NCI-H2029 (cell line): ENCODE measurements around the gene HMGN1.

ENCODE experiments used
- DNase-seq: peaks from one replicate; lab custom pipeline; 2025; lab: John Stamatoyannopoulos, UW

Gene HMGN1

DNA sequence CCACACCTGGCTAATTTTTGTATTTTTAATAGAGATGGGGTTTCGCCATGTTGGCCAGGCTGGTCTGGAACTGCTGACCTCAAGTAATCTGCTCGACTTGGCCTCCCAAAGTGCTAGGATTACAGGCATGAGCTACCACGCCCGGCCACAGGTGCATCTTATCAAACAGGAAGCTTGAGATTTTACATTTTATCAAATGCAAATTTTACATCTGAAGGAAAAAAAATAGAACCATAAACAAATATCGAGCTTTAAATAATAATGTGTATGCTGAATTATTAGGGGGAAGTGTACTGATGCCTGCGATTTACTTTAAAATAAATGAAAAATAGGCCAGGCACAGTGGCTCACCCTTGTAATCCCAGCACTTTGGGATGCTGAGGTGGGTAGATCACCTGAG, 18.9 kb downstream of the HMGN1 start:
- DNase-seq, result no peak

GRCh38 chr21:39327727-39328126, 21.2 kb downstream of the HMGN1 start:
- no peak for DNase-seq

DNA sequence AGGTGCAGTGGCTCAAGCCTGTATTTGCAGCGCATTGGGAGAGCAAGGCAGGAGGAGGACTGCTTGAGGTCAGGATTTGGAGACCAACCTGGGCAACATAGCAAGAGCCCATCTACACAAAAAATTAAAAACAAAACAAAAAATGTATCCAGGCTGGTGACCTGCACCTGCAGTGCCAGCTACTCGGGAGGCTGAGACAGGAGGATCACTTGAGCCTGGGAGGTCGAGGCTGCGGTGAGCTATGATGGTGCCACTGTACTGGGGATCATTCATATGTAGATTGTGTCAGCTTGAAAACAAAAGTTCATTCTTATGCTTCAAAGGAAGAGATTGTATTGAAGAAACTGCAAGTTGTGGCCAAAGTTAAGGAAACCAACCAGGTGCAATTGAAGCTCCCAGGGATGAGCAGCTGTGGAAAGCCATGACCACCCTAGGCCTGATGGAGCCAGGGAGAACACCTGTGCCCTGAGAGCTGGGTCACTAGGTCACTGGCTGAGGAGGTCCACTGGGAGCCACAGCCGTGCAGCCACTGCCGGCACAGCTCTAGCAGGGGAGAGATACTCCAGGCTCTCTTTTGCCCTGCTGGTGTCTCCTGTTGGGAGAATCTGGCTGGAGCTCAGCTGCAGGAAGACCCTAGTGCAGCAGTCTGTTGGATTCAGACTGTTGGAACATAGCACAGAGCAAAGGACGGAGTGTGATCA, 22.1 kb downstream of the HMGN1 start:
- DNase-seq, result no peak

- DNase-seq, result no peak
These were observed 23.4 kb downstream of the HMGN1 start for GRCh38 chr21:39325458-39325857.

- no peak for DNase-seq
These were observed 27.5 kb downstream of the HMGN1 start for GRCh38 chr21:39321424-39321823.

- DNase-seq, result no peak
These were observed 29.0 kb downstream of the HMGN1 start for GRCh38 chr21:39319814-39320332.

DNA sequence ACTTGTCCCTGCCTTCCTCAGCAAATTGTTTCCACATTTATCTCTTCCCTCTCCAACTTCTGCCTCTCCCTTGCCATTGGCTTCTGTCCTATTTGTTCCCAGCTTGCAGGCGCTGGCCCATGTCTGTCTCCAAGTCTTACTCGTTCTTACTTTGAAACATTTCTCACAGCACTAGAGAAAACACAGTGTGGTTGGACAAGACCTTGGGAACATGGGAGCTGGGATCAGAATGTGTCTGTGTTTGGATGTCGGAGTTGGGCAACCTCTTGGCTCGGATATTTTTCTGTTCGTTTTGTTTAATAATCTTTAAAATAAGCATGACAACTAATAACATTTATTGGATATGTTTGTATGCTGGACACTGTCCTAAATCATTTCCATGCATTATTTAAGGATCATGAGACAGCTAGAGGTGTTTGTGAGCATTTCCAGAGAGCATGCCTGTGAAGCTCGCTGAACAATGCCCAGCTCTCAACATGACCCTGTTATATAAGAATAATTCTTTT, 29.6 kb downstream of the HMGN1 start:
- no peak for DNase-seq

DNA sequence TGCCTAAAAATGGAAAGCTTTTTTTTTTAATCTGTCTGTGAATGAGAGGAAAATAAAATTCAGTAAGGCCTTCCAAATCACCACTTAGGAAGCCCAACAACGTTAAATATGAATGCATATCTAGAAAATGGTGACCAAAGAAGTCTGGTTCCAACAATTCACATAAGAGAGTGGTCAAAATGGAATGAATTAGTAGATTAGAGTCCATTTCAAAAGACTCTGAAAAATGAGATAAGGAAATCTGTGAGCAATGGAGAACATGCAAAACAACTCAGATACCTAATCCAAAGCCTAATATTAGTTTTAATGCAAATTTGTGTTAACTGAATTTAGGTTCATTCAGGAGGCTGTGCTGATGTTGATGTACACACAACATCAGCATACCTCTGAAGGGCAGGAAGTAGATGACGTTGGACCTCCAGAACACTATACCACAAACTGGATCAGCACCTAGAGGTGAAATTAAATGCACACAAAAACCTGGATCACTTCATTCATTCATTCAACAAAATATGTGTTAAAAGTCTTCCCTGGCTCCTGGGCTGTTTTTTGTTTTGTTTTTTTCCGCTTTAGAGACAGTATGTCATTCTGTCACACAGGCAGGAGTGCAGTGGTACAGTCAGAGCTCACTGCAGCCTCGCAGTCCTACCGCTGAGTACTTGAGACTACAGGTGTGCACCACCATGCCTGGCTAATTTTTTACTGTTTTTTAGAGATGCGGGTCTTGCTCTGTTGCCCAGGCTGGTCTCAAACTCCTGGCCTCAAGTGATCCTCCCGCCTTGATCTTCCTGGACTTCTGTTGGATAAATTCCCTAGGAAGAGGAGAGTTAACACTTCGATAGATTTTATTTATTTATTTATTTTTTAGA, 30.6 kb downstream of the HMGN1 start:
- DNase-seq, result no peak

- no peak for DNase-seq
These were observed 31.5 kb downstream of the HMGN1 start for GRCh38 chr21:39317134-39318090.

- no peak for DNase-seq
These were observed 32.2 kb downstream of the HMGN1 start for GRCh38 chr21:39316729-39317128.

GRCh38 chr21:39315603-39316445, 33.1 kb downstream of the HMGN1 start:
- no peak for DNase-seq

DNA sequence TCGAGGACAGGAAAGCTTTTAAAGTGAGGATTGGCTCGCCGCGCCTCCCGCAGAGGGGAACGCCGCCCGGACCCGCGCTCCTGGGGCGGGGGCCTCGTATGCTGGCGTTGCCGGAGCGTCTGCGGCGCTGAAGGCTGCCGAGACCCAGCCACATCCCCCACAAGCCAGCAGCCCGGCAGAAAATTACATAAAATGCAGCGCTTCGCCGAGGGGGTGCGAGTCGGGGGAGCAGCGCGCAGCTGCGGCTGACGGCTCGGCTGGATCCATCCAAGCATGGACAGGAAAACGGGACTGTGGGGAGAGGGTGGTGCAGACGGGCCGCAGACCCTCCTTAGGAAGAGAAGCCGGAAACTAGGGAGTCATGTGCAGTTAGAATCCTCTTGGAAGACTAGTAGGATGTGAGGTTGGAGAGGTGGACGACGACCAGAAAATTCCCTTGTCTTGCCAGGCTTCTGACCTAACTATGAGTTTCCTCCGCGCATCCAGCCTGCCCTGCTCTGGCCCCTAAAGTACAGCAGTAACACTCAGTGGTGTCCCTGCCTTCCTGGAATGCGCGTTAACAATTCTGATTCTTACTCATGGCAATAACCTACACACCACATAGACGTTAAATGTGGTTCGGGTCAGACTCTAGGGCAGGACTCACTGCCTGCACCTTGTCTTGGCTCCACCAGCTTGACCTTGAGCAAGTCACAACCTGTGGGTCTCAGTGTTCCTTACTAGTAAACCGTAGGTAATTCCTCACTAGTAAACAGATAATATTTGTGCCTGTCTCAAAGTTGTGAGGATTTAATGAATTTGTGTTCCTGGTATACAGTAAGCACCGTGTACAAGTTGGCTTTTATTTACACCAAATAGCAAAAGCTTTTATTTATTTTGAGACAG, 34.5 kb downstream of the HMGN1 start:
- DNase-seq, result peak; percentile 44

DNA sequence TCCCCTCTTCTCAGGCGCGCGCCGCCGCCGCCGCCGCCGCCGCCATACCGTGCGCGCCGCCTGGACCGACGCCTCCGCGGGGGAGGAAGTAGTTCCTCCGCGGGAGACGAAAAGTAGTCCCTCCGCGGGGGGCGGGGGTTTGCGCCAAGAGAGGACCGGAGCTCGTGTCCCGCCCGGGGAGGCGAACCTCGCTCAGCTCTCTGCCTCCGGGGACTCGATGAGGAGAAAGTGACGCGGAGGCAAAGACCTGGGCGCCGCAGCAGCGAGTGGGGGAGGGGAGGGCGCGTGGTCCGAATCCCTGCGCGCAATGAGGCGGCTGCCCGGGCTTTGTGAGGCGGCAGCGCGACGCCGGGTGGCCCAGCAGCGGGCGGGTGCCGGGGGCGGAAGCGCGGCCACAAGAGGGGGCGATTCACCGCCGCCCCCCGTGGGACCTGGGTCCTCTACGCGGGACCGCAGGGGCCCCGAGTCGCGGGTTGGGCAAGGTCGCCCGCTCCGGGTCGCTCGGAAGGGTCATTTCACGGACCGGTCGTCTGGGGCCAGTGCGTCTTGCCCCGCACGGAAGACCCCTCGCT, 35.2 kb downstream of the HMGN1 start, which contains the start of gene BRWD1:
BRWD1 (minus strand) TSS at position 62 of the 572 bp plus-strand sequence. CDS start 141 bp downstream, outside the sequence.
- peak; percentile 79 for DNase-seq

DNA sequence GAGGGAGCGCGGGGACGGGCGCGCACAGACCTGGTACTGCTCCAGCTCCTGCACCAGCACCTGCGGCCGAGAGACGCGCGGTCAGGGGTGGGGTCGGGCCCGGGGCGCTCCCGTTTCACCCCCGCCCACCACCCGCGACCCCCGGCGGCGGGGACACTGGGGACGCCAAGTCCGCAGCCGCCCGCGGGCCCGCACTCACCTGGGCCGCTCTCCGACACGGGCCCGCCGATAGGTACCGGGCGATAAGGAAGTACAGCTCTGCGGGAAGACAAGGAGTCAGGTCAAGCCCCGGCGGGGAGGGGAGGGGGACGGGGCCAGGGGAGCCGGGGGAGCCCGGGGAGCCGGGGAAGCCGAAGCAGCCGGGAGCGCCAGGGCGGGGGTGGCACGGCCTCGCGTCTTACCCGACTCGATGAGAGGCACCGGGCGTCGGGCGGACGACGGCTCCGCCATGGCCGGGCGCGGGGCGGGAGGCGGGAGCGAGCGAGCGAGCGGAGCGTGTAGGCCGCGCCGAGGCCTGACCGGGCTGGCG, 35.8 kb downstream of the HMGN1 start:
- DNase-seq, result no peak

- DNase-seq, result peak; percentile 93
These were observed 36.5 kb downstream of the HMGN1 start for GRCh38 chr21:39312112-39313041.

- DNase-seq, result no peak
These were observed 37.7 kb downstream of the HMGN1 start for GRCh38 chr21:39311164-39311563.

DNA sequence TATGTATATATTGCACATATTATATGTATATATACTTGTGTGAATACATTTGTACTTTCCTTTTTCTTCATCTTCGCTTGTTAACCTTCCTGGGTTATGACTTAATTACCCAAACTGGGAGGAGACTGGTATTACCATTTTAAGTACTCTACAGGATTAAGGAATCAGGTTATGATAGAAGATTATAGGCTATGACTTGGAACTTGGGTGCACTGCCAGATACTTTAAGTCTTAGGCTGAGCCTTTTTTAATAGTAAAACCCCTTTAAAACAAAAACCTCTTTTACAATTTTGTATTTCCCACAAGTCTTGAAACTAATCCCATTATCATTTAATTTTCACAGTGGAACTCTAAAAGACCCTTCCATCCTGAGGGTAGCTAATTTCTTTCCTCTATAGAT, 41.4 kb downstream of the HMGN1 start:
- DNase-seq, result no peak

GRCh38 chr21:39300587-39300986, 48.3 kb downstream of the HMGN1 start:
- DNase-seq, result no peak
